Activated effector memory CD4-positive, alpha-beta T cell treated with Interleukin-2 at 50 U/mL for 16 hours (primary cell): ENCODE data around the gene DPH6.
A peak's percentile ranks its signal among the peaks of the same experiment; 100 is the strongest.
"Not testable (repeated sequence)": the region's sequence is repeated elsewhere in the genome, so short reads cannot be mapped to it uniquely, and the experiment has no call there.

Experiments
- DNase-seq: peaks from one replicate; pipeline ENCODE4 v3.0.0-alpha.2; 2020

The DPH6 gene, protein sequence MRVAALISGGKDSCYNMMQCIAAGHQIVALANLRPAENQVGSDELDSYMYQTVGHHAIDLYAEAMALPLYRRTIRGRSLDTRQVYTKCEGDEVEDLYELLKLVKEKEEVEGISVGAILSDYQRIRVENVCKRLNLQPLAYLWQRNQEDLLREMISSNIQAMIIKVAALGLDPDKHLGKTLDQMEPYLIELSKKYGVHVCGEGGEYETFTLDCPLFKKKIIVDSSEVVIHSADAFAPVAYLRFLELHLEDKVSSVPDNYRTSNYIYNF

GRCh38 chr15:35545824-35546510, at the start of gene DPH6:
DPH6 (minus strand) TSS chr15:35546165; CDS start chr15:35546141, 24 bp downstream.
- peak; percentile 74 for DNase-seq

GRCh38 chr15:35595656-35596055, 49.7 kb upstream of the DPH6 start:
- DNase-seq = no peak

DNA sequence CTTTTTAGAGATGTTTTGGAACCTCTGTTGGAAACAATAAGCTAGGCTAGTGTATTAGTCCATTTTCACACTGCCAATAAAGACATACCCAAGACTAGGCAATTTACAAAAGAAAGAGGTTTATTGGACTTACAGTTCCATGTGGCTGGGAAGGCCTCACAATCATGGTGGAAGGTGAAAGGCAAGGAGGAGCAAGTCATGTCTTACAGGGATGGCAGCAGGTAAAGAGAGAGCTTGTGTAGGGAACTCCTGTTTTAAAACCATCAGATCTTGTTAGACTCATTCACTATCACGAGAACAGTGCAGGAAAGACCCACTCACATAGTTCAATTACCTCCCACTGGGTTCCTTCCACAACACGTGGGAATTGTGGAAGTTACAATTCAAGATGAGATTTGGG, 46.0 kb upstream of the DPH6 start:
- DNase-seq = not testable (repeated sequence)

DNA sequence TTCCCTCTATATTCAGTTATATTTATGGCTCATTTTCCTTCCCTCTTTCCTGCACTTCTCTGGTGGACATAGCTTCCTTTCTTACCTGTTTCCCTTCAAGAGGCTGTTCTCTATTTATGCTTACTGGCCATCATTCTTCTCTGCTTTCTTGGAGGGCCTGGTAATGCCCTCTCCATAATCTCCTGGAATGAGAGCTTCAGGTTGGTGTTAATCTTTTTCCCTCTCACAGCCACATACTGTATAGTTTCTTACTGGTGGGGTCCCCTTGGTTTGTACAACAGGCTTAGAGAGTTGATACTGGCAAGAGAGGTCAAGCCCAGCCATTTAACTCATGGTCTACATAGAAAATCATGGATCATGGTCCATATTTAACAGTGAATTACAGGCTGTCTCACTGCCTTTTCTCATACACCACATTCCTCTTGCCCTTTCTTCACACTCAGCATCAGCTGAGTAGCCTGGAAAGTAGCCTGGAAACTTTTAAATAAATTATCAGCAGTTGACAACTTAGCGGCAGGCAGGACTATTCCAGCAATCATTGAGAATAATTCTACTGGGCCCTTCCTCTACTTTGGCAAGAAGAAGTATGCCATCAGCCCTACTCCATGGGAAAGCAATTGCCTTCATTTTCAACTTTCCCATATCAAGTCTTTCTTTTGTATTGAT, 38.0 kb upstream of the DPH6 start:
- DNase-seq = no peak

DNA sequence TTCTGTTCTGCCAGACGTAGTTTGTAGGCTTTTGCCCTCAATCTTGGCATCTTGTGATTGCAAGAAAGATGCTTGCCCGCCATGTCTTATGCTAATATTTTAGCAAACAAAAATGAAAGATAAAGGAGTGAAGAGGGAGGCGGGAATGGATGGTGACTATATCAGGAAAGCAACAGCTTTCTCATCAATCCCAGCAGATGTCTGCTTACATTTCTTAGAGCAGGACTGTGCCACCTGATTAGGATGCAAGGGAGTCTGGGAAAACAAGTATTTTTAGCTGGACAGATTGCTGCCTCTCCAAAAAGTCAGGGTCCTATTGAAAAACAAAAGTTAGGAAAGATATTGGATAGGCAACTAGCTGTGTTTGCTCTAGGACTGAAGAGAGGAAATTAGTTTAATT, 34.6 kb upstream of the DPH6 start:
- DNase-seq = no peak

GRCh38 chr15:35567392-35567791, 21.4 kb upstream of the DPH6 start:
- no peak for DNase-seq

- DNase-seq = no peak
These were observed 21.0 kb upstream of the DPH6 start for GRCh38 chr15:35566991-35567390.

- DNase-seq = no peak
These were observed 19.9 kb upstream of the DPH6 start for GRCh38 chr15:35565901-35566300.

GRCh38 chr15:35562641-35563040, 16.7 kb upstream of the DPH6 start:
- no peak for DNase-seq

DNA sequence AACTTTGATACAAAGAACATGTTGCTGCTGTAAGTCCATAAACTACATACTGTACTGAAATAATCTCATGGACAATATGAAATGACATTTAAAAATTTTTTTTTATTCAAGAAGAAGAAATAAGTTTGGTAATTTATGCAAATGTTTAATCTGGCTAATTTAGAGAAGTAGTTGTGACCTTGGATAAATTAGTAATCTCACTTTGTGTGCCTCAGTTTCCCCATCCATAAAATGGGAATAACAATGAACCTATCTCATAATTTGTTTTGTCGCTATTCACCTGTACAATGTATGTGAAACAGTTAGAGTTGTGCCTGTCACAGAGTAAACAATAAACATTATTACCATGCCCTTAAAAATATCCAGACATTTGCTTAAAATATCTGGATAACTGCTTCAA, 15.3 kb upstream of the DPH6 start:
- no peak for DNase-seq

DNA sequence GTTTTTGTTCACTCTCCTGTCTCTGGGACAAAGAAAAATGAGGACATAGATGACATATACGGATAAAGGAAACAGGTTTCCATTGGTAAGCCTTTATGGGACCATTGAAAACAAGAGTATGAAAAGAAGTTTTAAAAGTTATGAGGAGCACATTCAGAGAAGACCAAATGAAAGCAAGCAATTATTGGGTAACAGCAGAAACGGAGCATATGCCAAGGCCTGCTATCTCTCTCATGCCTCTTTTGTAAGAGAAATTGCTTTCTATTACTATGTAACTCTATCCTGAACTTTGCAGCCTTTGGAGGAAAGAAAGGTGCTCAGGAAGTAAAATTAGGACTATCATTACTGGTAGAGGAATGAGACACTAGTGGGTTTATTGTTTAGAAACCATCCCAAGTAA, 14.9 kb upstream of the DPH6 start:
- no peak for DNase-seq

- DNase-seq = no peak
These were observed 14.3 kb upstream of the DPH6 start for GRCh38 chr15:35560258-35560657.

GRCh38 chr15:35559683-35560082, 13.7 kb upstream of the DPH6 start:
- DNase-seq = no peak

GRCh38 chr15:35557544-35557943, 11.6 kb upstream of the DPH6 start:
- no peak for DNase-seq

DNA sequence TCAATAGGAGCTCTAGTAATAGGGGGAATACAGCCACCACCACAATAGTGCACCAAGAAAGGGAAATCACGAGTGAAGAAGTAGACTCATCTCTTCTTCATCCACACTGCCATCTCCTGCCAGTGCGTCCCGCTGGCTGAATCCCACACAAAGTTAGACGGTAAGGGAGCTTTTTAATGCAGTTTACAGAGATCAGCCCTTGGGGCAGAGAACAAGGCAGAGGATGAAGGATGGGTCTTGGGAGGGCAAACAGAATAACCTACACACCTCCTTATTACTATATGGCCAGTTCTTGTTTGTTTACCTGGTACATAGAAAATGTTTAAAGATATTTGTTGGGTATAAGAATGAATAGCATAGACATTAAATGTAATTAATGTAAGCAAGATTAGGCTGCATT, 11.0 kb upstream of the DPH6 start:
- DNase-seq = no peak

GRCh38 chr15:35555244-35555643, 9.3 kb upstream of the DPH6 start:
- no peak for DNase-seq

- no peak for DNase-seq
These were observed 5.0 kb upstream of the DPH6 start for GRCh38 chr15:35550957-35551356.

GRCh38 chr15:35549567-35549966, 3.6 kb upstream of the DPH6 start:
- no peak for DNase-seq

GRCh38 chr15:35548435-35548834, 2.5 kb upstream of the DPH6 start:
- DNase-seq = no peak

GRCh38 chr15:35547775-35548364, 1.9 kb upstream of the DPH6 start:
- DNase-seq = no peak

- DNase-seq = no peak
These were observed 781 bp upstream of the DPH6 start for GRCh38 chr15:35546511-35547381.

DNA sequence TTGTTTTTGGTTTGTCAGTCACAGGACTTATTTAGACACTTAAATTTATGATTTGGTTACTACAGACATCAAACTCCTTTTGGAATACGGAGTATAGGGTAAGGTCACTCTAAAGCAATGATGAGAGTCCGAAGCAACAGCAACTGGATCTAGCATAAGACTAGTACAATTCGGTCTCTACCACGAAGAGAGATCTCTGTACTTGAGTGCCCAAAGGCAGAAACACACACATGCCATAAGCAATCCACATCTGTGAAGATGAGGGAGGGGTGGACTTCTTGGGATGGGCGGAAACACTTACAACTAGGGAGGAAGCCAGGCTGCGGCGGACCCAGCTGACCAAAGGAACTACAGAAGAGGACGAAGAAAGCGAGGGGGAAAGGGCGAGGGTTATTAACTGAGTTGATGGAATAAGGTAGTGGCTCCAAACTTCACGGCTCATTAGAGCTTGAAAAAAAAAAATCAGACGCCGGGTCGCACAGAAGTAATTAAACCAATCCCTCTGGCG, 595 bp downstream of the DPH6 start:
- DNase-seq = no peak

DNA sequence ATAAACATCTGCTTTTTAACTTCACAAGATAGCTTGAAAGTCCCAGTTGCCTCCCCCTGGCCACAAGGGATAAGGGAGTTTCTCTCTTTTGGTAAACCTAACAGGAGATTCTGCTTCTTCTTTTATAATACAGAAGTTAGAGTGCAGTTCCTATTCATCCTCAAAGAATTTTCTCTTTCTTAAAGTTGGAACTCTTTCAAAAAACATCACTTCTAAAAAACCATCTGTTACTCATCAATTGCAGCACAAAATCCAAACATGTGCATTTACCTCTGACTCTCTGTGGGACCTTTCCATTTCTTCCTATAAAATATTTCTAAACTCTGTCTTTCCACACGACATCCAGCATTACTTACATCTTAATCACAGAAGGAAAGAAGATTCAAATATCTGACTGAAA, 5.1 kb downstream of the DPH6 start:
- no peak for DNase-seq
